22Rv1 (cell line): ENCODE results near the gene CCDC77.

ENCODE experiments used
- CTCF ChIP-seq: fragments of 450-650 bp; IDR thresholded peaks from 2 replicates; pipeline ENCODE4 v1.5.1; 2017; ENCODE audit warnings: mild to moderate bottlenecking
- ZFX ChIP-seq: fragments of 450-650 bp; IDR thresholded peaks from 2 replicates; pipeline ENCODE4 v1.6.1; 2017; ENCODE audit warnings: antibody characterized with exemption, borderline replicate concordance

- TF ChIP-seq CTCF (no peak; the same call in 1 of the 2 replicates), ZFX (no peak)
Measured at GRCh38 chr12:401235-402028, at the start of gene CCDC77.
